NCI-H2029 treated with DMSO at 0.1 percent for 48 hours (cell line): Measurements from ENCODE around the gene EEF1A2.

Experiments used
- DNase-seq: peaks from one replicate; lab custom pipeline; 2025; lab: John Stamatoyannopoulos, UW

Gene EEF1A2

DNA sequence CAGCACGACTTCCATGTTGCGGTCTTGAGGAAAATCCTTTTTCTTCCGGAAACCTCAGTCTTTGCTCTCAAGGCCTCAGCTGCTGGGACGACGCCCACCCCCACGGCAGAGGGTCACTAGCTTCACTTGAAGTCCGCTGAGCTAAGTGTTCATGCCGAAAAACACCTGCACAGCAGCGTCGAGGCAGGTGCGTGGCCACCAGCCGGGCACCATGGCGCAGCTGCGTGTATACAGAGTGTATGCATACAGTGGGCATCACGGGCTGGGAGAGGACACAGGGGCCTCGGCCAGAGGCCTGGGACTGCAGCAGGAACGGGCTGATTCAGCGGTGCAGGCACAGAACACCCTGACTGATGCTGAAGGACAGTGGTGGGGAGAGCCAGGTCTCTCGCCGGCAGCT lies 46.5 kb downstream of the EEF1A2 start:
- DNase-seq = no peak

DNA sequence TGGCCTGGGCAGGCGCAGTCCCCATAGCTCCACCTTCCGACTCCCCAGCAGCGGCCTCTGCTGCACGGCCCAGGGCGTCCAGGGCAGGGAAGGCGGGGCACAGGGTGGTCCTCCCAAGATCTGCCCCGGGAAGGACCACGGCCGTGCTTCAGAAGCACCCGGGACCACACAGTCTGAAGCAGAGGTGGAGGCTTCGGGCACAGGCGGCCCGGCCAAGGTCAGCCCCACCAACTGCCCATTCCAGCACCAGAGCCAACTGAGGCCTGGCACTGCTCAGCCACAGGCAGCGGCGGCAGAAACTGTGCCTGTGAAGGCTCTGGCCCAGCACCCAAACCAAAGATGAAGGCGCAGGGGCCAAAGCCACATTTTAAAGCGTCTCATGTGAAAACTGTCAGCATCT lies 47.1 kb downstream of the EEF1A2 start:
- DNase-seq = no peak

DNA sequence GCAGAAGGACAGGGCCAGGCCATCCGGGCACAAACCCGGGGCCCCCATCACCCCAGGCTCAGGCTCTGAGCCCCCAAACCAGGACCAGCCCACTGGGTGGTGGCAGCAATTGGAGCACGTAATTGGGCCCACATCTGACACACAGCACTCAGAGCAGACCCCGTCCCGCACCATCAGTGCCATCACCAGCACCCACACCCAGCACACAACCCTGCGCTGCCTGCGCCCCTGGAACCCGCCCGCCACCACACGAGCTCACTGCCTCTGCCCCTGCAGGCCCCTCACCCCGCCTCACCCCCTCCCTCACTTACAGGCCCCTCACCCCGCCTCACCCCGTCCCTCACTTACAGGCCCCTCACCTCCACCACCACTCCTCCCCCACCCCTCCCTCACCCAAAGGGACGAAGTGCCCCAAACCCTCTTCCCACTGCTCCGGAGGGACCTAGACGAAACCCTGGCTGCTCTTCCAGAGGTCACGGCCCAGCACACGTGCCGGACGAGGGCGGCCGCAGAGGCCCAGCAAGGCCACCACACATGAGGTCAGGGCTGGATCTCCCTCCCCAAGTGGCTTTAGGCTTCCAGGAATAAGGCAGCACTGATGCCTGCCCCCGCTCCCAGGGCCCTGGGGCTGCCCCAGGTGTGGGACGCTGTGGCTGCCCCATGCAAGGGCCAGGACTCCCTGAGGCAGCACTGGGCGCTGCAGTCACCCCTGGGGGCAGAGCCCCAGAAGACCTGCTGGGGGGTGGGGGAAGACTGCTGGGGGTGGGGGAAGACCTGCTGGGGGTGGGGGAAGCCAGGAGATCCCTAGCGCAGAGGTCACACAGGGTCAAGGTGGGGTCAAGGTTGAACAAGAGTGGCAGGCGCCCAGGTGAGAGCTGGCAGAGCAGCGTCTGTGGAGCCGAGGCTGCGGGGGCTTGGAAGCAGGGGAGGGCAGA lies 48.8 kb downstream of the EEF1A2 start:
- DNase-seq = no peak

DNA sequence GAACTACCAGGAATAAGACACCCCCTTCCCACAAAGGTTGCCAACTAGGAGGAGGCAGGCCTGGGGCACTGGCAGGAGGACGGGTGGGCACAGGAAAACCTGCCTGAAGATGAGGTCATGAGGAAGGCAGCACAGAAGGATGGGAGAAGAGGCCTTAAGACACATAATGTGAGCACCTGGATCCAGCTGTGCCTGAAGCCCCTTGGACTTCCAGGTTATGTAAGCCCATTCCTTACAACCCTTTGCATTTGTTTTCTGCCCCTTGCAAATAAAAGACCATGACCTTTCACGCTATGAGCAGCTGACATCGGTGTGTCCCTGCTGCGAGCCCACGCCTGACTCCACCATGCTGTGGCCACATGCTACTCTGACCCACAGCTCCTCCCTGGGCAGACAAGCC lies 49.9 kb downstream of the EEF1A2 start:
- DNase-seq = no peak

DNA sequence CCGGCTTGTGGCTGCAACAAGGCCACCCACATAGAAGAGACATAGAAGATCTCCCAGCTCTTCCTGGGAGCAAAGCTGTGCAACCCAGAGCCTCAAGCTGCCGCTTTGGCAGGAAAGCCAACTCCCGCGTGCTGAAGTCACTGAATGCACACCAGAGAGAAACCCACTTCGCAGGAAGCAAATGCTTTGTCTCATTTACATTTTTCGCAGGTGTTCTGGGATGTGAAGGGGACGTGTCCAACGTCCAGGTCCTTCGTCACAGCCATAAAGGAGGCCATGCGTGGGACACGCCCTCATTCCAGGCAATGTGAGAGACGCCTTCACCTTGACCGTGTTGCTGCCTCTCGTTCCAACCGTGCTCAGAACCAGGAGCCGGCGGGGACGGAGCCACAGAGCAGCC lies 50.9 kb downstream of the EEF1A2 start:
- DNase-seq = no peak

DNA sequence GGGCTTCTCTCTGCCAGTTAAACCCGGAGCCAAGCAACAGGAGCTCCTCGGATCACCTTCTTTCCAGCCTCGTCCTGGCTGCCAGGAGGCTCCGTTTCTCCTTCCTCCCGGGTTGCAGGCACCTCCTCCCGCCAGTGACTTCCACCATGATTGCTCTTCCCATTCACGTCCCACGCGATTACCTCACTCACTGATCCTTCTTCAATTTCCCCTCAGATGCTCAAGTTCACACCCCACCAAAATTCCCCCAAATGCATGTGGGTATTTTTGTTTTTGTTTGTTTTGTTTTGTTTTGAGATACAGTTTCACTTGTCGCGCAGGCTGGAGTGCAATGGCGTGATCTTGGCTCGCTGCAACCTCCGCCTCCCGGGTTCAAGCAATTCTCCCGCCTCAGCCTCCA lies 51.6 kb downstream of the EEF1A2 start:
- no peak for DNase-seq

DNA sequence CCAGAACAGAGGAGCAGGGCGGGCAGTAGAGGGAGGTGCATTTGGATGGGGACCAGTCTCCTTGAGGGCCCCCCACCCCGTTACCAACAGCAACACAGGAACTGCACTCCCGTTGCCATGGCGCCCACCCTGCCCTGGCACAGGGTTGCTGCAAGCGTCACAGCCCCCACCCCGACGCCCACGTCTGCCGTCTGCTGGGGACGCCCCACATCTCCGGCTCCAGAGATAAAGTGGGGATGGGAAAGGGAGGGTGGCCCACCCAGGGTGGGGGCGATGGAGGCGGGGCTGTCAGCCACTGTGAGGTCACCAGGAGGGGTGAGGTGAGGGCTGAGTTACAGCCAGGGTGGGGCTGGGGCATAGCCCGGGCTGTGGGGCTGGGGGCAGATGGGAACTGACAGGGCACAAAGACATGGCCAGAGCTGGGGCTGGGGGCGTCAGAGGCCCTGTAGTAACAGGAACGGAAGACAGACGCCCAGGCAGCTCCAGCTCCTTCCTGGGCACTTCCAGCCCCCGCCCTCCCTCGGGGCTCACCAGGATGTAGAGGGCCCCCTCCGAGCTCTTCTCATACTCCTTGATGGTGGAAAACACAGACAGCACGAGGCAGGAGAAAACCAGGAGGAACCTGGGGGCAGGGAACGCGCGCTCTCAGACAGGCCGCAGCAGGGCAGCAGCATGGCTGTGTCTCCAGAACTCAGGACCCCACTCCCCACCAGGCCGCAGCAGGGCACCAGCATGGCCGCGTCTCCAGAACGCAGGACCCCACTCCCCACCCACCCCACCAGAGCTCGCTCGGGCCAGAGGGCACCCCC lies 52.5 kb downstream of the EEF1A2 start:
- DNase-seq = no peak

DNA sequence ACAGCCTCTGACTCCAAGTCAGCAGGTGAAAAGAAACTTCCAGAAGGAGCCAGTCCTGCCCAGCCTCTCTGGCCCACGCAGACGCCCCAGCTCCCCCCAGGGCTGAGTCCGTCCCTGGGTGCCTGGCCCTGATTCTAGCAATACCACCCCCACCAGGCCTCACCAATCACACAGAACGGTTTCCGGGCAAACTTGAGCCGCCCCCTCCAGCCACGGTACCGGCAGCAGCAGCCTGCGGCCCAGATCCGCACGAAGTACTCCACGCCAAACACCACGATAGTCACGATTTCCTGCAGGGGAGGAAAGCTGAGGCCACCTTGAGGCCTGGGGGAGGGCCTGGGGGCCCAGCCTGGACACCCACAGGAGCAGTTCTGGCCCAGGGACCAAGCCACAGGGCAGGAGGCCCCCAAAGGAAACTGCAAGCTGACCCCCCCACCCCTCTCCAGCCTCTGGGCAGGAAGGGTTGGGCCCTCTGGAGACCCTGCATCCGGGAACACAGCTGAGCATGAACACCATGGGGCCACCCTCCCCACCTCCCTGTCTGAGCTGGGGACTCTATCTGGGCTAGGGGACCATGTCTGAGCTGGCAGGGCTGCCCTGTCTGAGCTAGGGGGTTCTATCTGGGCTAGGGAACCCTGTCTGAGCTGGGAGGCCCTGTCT lies 53.7 kb downstream of the EEF1A2 start:
- DNase-seq = no peak

DNA sequence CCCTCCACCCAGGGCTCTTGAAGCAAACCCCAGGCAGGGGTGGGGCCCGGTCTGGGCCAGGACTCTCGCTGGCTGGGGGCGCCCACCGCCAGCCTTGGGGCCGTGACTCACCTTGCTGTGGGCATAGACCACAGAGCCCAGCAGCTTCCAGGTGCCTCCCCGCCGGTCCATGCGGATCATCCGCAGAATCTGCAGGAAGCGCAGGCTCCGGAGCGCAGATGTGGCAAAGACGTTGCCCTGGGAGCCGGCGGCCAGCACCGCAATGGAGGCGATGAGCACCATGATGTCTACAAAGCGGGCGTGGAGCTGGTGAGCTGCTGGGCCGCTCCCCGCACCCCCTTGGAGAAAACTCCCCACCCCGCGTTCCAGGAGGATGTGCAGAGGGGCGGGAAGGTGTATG lies 54.3 kb downstream of the EEF1A2 start:
- DNase-seq = no peak

DNA sequence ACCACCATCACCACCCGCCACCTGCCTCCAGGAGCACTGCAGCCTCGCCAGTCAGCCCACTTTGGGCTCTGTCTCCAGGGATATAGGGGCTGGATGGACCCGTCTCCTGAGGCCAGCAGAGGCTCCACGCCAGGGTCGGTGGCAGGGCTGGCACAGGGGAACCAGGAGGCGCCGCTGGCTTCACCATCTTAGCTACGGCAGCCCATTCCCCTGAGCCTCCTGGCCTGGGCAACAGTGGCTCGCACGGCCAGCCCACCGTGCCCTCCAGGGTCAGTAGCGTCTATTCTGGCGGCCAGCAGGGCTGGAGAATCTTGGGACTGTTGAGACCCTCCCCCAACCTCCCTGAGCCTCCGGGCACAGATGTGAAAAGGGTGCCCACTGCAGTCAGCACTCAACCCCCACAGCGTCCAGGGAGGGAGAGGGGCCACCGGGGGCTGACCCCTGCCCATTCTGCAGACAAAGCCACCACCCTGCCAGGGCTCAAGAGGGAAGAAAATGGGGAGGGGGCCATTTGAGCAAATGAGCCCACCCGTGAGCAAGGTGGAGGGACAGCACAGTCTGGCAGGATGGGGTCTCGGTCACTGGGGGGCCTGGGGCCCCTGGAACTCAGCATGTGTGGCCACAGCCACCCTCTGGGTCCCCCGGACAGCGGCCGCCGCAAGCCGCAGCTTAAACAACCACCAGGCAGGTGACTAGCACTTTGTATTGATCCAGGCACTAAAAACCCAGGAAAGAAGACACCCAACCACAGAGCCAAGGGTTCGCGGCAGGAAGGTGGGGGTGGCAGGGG lies 55.1 kb downstream of the EEF1A2 start:
- DNase-seq = no peak

DNA sequence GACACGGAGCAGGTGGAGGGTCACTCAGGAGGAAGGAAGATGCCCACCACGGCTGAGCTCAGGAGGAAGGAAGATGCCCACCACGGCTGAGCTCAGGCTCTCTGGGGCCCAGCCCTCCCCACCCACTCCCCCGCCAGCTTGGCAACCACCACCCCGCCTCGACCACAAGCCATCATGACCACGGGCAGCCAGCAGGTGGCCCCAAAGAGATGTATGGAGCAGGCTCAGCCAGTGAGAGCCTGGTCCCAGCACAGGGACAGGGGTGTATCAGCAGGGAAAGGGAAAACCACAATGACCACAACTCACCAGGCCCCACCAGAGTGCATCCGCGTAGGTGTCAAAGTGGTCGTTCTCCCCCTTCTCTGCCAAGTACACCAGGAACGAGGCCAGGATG lies 56.8 kb downstream of the EEF1A2 start:
- no peak for DNase-seq

DNA sequence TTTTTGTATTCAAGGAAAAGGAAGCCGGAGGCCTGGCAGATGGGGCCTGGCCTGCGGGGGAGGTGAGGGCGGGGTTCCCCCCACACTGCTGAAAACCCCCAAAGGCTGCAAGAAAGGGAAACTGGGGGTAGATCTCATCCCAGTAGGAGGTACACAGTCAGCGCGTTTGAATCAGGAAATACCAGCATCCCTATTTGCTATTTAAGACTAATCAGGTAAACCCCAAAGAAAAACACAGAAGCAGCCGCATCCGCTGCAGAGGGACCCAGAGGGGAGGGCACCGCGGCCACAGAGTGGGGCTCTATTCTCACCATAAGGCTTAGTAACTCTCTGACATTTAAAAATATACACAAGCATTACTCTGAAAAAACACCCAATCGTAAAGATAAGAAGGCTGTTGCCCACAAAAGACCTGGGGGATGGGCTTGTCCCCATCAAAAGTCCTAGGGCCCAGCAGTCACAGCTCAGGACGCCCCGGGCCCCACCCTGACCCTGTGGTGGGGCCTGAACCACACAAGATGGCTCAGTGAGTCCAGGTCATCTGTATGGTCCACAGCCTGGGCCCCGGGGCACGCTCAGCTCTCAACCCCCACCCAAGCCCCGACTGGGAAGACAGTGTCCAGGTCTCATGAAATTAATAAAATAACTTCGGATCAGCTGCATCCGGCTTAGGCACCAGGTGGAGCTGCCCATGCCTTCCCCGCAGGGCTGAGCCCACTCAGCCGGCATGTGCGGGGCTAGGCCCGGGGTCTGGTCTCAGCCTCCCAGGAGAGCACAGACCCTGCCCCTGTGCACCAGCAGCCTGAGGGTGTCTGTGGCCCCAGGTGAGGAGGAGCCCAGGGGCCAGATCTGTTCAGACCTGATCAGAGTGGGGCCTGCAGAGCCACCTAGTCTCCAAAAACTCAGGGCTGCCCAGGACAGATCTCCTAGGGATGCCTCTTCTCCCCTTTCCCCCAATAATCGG lies 57.5 kb downstream of the EEF1A2 start:
- DNase-seq = no peak

DNA sequence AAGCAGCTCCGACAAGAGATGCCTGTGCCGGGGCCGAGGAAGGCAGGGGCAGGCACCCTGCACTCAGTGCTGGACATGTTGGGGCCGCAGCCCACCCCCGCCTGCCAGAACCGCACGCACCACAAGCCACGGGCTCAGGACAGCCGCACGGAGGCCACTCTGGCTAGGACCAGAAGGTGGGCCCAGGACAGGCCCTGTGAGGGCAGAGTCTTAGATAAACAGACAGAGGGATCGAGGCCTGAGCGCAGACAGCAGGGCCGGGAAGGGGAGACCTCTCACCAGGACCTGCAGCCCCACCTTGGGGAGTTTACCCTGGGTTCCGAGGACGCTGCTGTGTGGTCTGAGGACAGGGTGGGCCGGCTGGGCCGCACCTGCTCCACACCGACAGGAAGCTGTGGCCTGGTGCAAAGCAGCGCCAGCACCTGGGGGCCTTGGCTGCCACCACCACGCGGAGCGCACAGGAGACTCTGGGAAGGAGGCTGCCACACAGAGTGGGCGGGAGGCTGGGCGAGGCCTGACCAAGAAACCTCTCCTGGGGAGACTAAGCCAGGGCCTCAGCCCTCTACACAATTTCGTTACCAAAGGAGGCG lies 58.4 kb downstream of the EEF1A2 start:
- DNase-seq = no peak

DNA sequence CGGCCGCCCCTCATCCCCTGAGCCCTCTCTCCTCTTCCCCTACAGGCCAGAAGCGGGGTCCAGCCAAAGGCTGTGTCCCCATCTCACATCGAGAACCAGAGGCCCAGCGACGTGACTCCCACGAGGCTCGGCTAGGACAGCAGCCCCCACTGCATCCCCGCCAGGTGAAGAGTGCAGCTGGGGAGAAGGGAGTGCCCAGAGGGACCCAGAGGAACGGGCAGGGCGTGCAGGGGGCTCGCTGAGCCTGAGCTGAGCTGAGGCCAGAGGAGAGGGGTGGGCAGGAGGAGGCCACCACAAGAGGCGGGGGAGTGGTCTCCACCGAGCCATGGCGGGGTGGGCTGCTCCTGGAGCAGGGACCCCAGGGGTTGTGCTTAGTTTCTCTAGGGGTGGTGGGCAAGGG lies 59.0 kb downstream of the EEF1A2 start:
- DNase-seq = no peak

DNA sequence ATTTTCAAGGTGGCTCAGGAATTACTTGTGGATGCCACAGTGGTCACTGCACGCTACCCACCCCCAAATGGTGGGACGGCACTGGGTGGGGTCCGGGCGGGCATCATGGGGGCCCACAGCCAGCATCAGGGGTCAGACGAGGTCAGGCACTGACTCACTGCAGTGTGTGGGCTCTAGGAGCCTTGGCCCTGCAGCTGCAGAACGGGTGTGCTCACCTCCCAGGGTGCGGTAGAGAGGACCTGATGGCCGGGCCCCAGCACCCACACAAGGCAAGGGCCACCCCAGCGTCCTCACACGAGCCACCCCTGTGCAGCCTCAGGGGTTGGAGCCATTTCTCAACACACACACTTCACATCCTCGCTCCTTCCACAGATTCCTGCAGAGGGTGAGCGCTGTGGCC lies 60.8 kb downstream of the EEF1A2 start:
- DNase-seq = no peak
